Left ventricle myocardium inferior (tissue), 1 donor: ENCODE data around the gene SAG. TPM values are rescaled to one million over a fixed set of nuclear protein-coding genes. Genes with fewer than 3 reads are reported as not detected.

Experiments
- DNase-seq: peaks from one replicate; pipeline ENCODE4 v3.0.0-alpha.2; 2020
- H3K27ac ChIP-seq: fragments of 200-600 bp; replicated peaks from 2 replicates; pipeline ENCODE4 v1.8.0; 2021
- H3K27me3 ChIP-seq: fragments of 200-600 bp; 2 replicates; pipeline ENCODE4 v1.8.0; 2021; ENCODE audit warnings: low read depth
- H3K36me3 ChIP-seq: fragments of 200-600 bp; 2 replicates; pipeline ENCODE4 v1.8.0; 2021
- H3K4me1 ChIP-seq: fragments of 200-600 bp; 2 replicates; pipeline ENCODE4 v1.8.0; 2021
- H3K4me3 ChIP-seq: fragments of 200-600 bp; 2 replicates; pipeline ENCODE4 v1.8.0; 2021; ENCODE audit warnings: mild to moderate bottlenecking, moderate library complexity
- H3K9me3 ChIP-seq: fragments of 200-600 bp; replicated peaks from 2 replicates; pipeline ENCODE4 v1.8.0; 2021
- intact Hi-C: fragments of 100-400 bp; cut with micrococcal nuclease; formaldehyde crosslinking; loops from one replicate; pipeline ENCODE4 v1.11.0; 2022
- total RNA-seq: library from RNA; stranded (reverse); fragmentation: NEBNext Ultra II Directional; extraction: Animal tissue kit (Norgen Biotek cat#: 25700); gene quantifications from one replicate; pipeline ENCODE4 v1.2.1, GENCODE V29; 2021
- TF ChIP-seq, protein P1 (sequence below): fragments of 200-600 bp; IDR thresholded peaks from 2 replicates; pipeline ENCODE4 v1.8.0; 2021; ENCODE audit warnings: antibody characterized with exemption, mild to moderate bottlenecking, borderline replicate concordance
- donor health status: DM: no; HTN: yes; CAD: no; lungs with severe emphysema.

SAG gene
- total RNA-seq, 1 donor from 2014 or later, result not detected

DNA sequence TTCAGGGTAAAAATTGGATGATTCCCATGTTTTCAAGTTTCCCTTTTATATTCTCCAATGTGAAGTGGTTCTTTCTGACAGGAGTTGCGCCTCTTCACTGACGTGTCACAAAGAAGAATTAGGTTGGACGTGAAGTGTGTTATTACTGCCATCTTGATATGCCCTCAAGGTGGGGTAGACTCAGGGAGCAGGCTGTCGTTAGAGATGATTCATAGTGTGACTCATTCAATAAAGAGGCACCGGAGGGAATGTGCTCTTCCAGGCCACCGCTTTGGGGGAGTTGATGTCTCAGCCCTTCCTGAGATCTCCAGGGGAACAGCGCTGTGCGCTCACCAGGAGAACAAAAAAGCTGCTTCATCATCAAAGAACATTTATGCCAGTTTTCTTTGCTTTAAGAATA, 43.1 kb downstream of the SAG start:
- DNase-seq, result no peak
- Histone ChIP-seq H3K27ac (no peak overlapping the region), H3K4me1 (peaks cover 29% of the 10 kb centered on the region), H3K27me3 (no peaks in the 10 kb centered on the region), H3K4me3 (no peak overlapping the region), H3K36me3 (no peaks in the 10 kb centered on the region), H3K9me3 (no peaks in the 10 kb centered on the region)
- TF ChIP-seq, protein P1, sequence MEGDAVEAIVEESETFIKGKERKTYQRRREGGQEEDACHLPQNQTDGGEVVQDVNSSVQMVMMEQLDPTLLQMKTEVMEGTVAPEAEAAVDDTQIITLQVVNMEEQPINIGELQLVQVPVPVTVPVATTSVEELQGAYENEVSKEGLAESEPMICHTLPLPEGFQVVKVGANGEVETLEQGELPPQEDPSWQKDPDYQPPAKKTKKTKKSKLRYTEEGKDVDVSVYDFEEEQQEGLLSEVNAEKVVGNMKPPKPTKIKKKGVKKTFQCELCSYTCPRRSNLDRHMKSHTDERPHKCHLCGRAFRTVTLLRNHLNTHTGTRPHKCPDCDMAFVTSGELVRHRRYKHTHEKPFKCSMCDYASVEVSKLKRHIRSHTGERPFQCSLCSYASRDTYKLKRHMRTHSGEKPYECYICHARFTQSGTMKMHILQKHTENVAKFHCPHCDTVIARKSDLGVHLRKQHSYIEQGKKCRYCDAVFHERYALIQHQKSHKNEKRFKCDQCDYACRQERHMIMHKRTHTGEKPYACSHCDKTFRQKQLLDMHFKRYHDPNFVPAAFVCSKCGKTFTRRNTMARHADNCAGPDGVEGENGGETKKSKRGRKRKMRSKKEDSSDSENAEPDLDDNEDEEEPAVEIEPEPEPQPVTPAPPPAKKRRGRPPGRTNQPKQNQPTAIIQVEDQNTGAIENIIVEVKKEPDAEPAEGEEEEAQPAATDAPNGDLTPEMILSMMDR, result no peak
- intact Hi-C loops, result no loop called here

DNA sequence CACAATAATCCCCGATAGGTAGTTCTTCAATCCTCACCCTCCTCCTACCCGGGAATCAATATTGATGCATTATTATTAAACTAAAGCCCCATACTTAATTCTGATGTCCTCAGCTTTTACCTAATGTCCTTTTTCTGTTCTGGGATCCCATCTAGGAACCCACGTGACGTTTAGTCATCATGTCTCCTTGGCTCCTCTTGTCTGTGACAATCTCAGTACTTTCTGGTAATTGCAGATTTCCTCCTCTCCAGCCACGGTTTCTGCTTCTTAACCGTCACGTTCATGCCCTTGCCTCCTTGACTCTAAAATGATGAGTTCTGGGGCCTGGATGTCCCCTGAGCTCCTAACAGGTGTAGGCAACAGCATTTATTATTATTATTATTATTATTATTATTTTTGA, 43.8 kb downstream of the SAG start:
- H3K4me1 ChIP-seq, result peaks cover 36% of the 10 kb centered on the region
- H3K27ac ChIP-seq, result no peak overlapping the region
- no peak for DNase-seq
- intact Hi-C loops, result no loop called here
- TF ChIP-seq, protein P1, result no peak
- no peak overlapping the region for H3K4me3 ChIP-seq
- H3K9me3 ChIP-seq, result no peaks in the 10 kb centered on the region
- no peaks in the 10 kb centered on the region for H3K36me3 ChIP-seq
- no peaks in the 10 kb centered on the region for H3K27me3 ChIP-seq

- Histone ChIP-seq H3K9me3 (no peaks in the 10 kb centered on the region), H3K27me3 (no peaks in the 10 kb centered on the region), H3K4me3 (no peak overlapping the region), H3K36me3 (no peaks in the 10 kb centered on the region), H3K4me1 (peaks cover 45% of the 10 kb centered on the region), H3K27ac (no peak overlapping the region)
- TF ChIP-seq, protein P1, result no peak
- no peak for DNase-seq
- intact Hi-C loops, result no loop called here
These were observed 44.7 kb downstream of the SAG start for GRCh38 chr2:233352141-233352842.

- no peak overlapping the region for H3K27ac ChIP-seq
- peak; percentile 25 for DNase-seq
- H3K36me3 ChIP-seq, result no peaks in the 10 kb centered on the region
- peaks cover 51% of the 10 kb centered on the region for H3K4me1 ChIP-seq
- H3K27me3 ChIP-seq, result no peaks in the 10 kb centered on the region
- intact Hi-C loops, result no loop called here
- H3K9me3 ChIP-seq, result no peaks in the 10 kb centered on the region
- peak overlapping the region; percentile 79 for H3K4me3 ChIP-seq
- TF ChIP-seq, protein P1, result no peak
These were observed 45.6 kb downstream of the SAG start for GRCh38 chr2:233353101-233353768.

DNA sequence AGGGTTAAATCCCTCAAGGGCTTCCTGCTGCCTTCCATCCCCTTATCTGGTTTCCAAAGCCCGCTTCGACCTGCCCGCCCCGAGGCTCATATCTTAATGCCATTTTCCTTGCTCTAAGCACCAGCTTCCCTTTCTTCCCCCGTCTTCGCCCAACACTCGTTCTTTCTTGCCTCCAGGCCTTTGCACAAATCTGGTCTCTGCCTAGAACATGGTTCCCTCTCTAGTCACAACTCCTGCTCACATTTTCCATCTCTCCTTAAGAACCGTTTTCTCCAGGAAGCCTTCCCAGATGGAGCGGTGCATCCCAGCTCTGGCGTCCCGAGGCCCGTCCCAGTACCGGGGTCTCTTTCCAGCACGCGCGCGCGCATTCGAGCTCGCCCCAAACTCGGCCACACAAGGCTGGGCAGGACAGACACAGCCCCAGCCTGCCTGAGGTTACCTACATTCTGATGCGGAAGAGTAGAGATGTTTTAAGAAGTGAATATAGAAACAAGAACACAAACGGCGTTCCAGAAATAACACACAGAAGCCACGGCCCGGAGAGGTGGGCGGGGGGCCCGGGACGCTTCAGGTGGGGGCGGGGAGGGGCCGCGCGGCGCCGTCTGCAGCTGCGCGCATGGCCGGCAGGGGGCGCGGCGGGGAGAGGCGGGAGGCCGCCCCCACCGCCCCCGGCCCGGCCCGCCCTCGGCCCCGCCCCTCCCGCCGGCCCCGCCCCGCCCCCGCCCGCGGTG, 46.3 kb downstream of the SAG start, which contains the start of gene DGKD:
Gene DGKD (plus strand): TSS at position 726 of the 731 bp plus-strand sequence. CDS start 25 bp downstream, outside the sequence.
- intact Hi-C loops, result loop anchor here (2.0 kb wide), 1 partner anchor 89 kb away; no protein-coding TSS in a partner anchor
- peaks cover 55% of the 10 kb centered on the region for H3K4me1 ChIP-seq
- TF ChIP-seq, protein P1, result peak; percentile 35
- peak within 1 kb of the TSS; percentile 57 for H3K27ac ChIP-seq
- DNase-seq, result peak; percentile 54
- no peaks in the 10 kb centered on the region for H3K36me3 ChIP-seq
- no peaks in the 10 kb centered on the region for H3K27me3 ChIP-seq
- peak within 1 kb of the TSS; percentile 79 for H3K4me3 ChIP-seq
- no peaks in the 10 kb centered on the region for H3K9me3 ChIP-seq
